ENCODE data around the gene FLG.
"Not testable (repeated sequence)": the region's sequence is repeated elsewhere in the genome, so short reads cannot be mapped to it uniquely, and the experiment has no call there.

FLG gene

GRCh38 chr1:152325111-152325510 is at the start of gene FLG:
Gene FLG, minus strand, starts transcription at chr1:152325239. Its CDS starts 9,783 bp downstream, at chr1:152315456.
- no peak for DNase-seq (ENCODE audit: low read depth, low spot score)

- DNase-seq (ENCODE audit: low read depth, low spot score), result no peak
Observed at GRCh38 chr1:152374451-152374850, 49.4 kb upstream of the FLG start.

GRCh38 chr1:152372672-152373071 is 47.6 kb upstream of the FLG start:
- no peak for DNase-seq (ENCODE audit: low read depth, low spot score)

GRCh38 chr1:152367436-152367835 is 42.4 kb upstream of the FLG start:
- DNase-seq (ENCODE audit: low read depth, low spot score), result no peak

GRCh38 chr1:152359906-152360305 is 34.9 kb upstream of the FLG start, which contains the start of gene FLG2:
Gene FLG2, minus strand, starts transcription at chr1:152360006. Its CDS starts 1,122 bp downstream, at chr1:152358884.
- no peak for DNase-seq (ENCODE audit: low read depth, low spot score)

- no peak for DNase-seq (ENCODE audit: low read depth, low spot score)
Observed at GRCh38 chr1:152356736-152357135, 31.7 kb upstream of the FLG start.

- no peak for DNase-seq (ENCODE audit: low read depth, low spot score)
Observed at GRCh38 chr1:152349611-152350010, 24.6 kb upstream of the FLG start.

GRCh38 chr1:152348447-152348846 is 23.4 kb upstream of the FLG start:
- DNase-seq (ENCODE audit: low read depth, low spot score), result no peak

- no peak for DNase-seq (ENCODE audit: low read depth, low spot score)
Observed at GRCh38 chr1:152347116-152347728, 22.2 kb upstream of the FLG start.

- no peak for DNase-seq (ENCODE audit: low read depth, low spot score)
Observed at GRCh38 chr1:152344438-152344837, 19.4 kb upstream of the FLG start.

GRCh38 chr1:152343006-152343405 is 18.0 kb upstream of the FLG start:
- DNase-seq (ENCODE audit: low read depth, low spot score), result no peak

- no peak for DNase-seq (ENCODE audit: low read depth, low spot score)
Observed at GRCh38 chr1:152335399-152335798, 10.4 kb upstream of the FLG start.

- DNase-seq (ENCODE audit: low read depth, low spot score), result no peak
Observed at GRCh38 chr1:152328801-152329391, 3.9 kb upstream of the FLG start.

GRCh38 chr1:152313970-152314369 is 11.1 kb downstream of the FLG start:
- DNase-seq (ENCODE audit: low read depth, low spot score), result no peak

- no peak for DNase-seq (ENCODE audit: low read depth, low spot score)
Observed at GRCh38 chr1:152313319-152313801, 11.7 kb downstream of the FLG start.

GRCh38 chr1:152312169-152312568 is 12.9 kb downstream of the FLG start:
- DNase-seq (ENCODE audit: low read depth, low spot score), result not testable (repeated sequence)

GRCh38 chr1:152309955-152310354 is 15.1 kb downstream of the FLG start:
- no peak for DNase-seq (ENCODE audit: low read depth, low spot score)

- DNase-seq (ENCODE audit: low read depth, low spot score), result not testable (repeated sequence)
Observed at GRCh38 chr1:152309320-152309901, 15.6 kb downstream of the FLG start.

- not testable (repeated sequence) for DNase-seq (ENCODE audit: low read depth, low spot score)
Observed at GRCh38 chr1:152308758-152309157, 16.3 kb downstream of the FLG start.

GRCh38 chr1:152307970-152308369 is 17.1 kb downstream of the FLG start:
- DNase-seq (ENCODE audit: low read depth, low spot score), result not testable (repeated sequence)

- not testable (repeated sequence) for DNase-seq (ENCODE audit: low read depth, low spot score)
Observed at GRCh38 chr1:152306123-152306522, 18.9 kb downstream of the FLG start.

- DNase-seq (ENCODE audit: low read depth, low spot score), result not testable (repeated sequence)
Observed at GRCh38 chr1:152304773-152305172, 20.3 kb downstream of the FLG start.
